ENCODE data around the gene PTPRZ1. TPM values are rescaled to one million over a fixed set of nuclear protein-coding genes. Genes with fewer than 3 reads are reported as not detected.

PTPRZ1 gene
- total and polyA plus RNA-seq, 10 of the 15 experiments (the other 5 are each of a cell fraction or from before 2014, with no cell fraction given) = 0.05 to 0.21 (median 0.11) TPM; not detected in 7

- ChIA-PET SMC1A (ENCODE audit: uncharacterized antibody, unreplicated experiment) (no interaction called here), CTCF (interaction anchor here (1.6 to 2.8 kb wide), 2 partner anchors 12 to 15 kb away, joined by 3 to 13 read pairs; no protein-coding TSS in a partner anchor), RAD21 (ENCODE audit: unreplicated experiment) (no interaction called here), POLR2A (no interaction called here)
- no peak overlapping the region for H3K4me2 ChIP-seq (ENCODE audit: control insufficient read depth, insufficient read depth)
- no peak overlapping the region for H2AFZ ChIP-seq (ENCODE audit: control insufficient read depth, low read depth, low read length)
- in situ Hi-C loops (cut with MboI) = no loop called here
- WGBS (ENCODE audit: insufficient coverage, insufficient replicate concordance, low lambda C conversion rate, missing lambda C conversion rate) = 68% methylated on average over 7 of the region's 7 CpGs
- no peak for ATAC-seq
- intact Hi-C loops (cut with micrococcal nuclease; ENCODE audit: unreplicated experiment) = no loop called here
- DNase-seq (ENCODE audit: low read depth, low spot score) = no peak
- H3K4me3 ChIP-seq = no peak overlapping the region
- no peak overlapping the region for H3K27ac ChIP-seq (ENCODE audit: control insufficient read depth, insufficient read depth)
- no peaks in the 10 kb centered on the region for H3K27me3 ChIP-seq (replicated peaks in 1 of 2; ENCODE audit: control insufficient read depth in 2 of 2, insufficient read depth in 2 of 2, low read length in 1 of 2)
- H3K9ac ChIP-seq (ENCODE audit: control insufficient read depth, insufficient read depth, low read length) = no peak overlapping the region
- H3K36me3 ChIP-seq (ENCODE audit: control insufficient read depth in 2 of 2, insufficient read depth in 2 of 2, low read length in 1 of 2) = no peaks in the 10 kb centered on the region
- no peaks in the 10 kb centered on the region for H3K4me1 ChIP-seq (ENCODE audit: control insufficient read depth, insufficient read depth, low read length)
- H3K9me3 ChIP-seq (replicated peaks; ENCODE audit: control insufficient read depth, insufficient read depth, low read length) = no peaks in the 10 kb centered on the region
- no peaks in the 10 kb centered on the region for H3K79me2 ChIP-seq (ENCODE audit: control insufficient read depth, insufficient read depth, low read length)
- H4K20me1 ChIP-seq (ENCODE audit: control insufficient read depth, insufficient read depth) = no peaks in the 10 kb centered on the region
- no TSS peak for BruUV-seq (replicated peaks)
- no peak for FAIRE-seq
- TF ChIP-seq RCOR1 (conservative IDR thresholded peaks at IDR 0.05; ENCODE audit: low read depth, low read length) (no peak), SMC3 (IDR thresholded peaks at IDR 0.05; ENCODE audit: borderline replicate concordance, low read length) (no peak), ZBTB33 (IDR thresholded peaks at IDR 0.05) (no peak), RB1 (IDR thresholded peaks at IDR 0.05; ENCODE audit: borderline replicate concordance) (no peak), CHD1 (IDR thresholded peaks at IDR 0.05; ENCODE audit: low read depth, low read length) (no peak), ZNF622 (IDR thresholded peaks at IDR 0.05) (no peak), NFIC (IDR thresholded peaks at IDR 0.05; ENCODE audit: low read depth, low read length) (no peak), BMI1 (IDR thresholded peaks at IDR 0.05; ENCODE audit: borderline replicate concordance) (no peak), PKNOX1 (IDR thresholded peaks at IDR 0.05) (no peak), DPF2 (IDR thresholded peaks at IDR 0.05) (no peak), ZNF384 (IDR thresholded peaks at IDR 0.05; ENCODE audit: borderline replicate concordance, low read depth, low read length) (no peak), SRF (IDR thresholded peaks at IDR 0.05; ENCODE audit: low read depth in 2 of 2, low read length in 2 of 2) (no peak), ZZZ3 (IDR thresholded peaks at IDR 0.05; ENCODE audit: control insufficient read depth, insufficient read length, low read depth) (no peak)
- TF ChIP-seq, protein P1, sequence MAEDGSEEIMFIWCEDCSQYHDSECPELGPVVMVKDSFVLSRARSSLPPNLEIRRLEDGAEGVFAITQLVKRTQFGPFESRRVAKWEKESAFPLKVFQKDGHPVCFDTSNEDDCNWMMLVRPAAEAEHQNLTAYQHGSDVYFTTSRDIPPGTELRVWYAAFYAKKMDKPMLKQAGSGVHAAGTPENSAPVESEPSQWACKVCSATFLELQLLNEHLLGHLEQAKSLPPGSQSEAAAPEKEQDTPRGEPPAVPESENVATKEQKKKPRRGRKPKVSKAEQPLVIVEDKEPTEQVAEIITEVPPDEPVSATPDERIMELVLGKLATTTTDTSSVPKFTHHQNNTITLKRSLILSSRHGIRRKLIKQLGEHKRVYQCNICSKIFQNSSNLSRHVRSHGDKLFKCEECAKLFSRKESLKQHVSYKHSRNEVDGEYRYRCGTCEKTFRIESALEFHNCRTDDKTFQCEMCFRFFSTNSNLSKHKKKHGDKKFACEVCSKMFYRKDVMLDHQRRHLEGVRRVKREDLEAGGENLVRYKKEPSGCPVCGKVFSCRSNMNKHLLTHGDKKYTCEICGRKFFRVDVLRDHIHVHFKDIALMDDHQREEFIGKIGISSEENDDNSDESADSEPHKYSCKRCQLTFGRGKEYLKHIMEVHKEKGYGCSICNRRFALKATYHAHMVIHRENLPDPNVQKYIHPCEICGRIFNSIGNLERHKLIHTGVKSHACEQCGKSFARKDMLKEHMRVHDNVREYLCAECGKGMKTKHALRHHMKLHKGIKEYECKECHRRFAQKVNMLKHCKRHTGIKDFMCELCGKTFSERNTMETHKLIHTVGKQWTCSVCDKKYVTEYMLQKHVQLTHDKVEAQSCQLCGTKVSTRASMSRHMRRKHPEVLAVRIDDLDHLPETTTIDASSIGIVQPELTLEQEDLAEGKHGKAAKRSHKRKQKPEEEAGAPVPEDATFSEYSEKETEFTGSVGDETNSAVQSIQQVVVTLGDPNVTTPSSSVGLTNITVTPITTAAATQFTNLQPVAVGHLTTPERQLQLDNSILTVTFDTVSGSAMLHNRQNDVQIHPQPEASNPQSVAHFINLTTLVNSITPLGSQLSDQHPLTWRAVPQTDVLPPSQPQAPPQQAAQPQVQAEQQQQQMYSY (CRISPR knock-in tag; IDR thresholded peaks at IDR 0.05) = no peak
- TF ChIP-seq, protein P2, sequence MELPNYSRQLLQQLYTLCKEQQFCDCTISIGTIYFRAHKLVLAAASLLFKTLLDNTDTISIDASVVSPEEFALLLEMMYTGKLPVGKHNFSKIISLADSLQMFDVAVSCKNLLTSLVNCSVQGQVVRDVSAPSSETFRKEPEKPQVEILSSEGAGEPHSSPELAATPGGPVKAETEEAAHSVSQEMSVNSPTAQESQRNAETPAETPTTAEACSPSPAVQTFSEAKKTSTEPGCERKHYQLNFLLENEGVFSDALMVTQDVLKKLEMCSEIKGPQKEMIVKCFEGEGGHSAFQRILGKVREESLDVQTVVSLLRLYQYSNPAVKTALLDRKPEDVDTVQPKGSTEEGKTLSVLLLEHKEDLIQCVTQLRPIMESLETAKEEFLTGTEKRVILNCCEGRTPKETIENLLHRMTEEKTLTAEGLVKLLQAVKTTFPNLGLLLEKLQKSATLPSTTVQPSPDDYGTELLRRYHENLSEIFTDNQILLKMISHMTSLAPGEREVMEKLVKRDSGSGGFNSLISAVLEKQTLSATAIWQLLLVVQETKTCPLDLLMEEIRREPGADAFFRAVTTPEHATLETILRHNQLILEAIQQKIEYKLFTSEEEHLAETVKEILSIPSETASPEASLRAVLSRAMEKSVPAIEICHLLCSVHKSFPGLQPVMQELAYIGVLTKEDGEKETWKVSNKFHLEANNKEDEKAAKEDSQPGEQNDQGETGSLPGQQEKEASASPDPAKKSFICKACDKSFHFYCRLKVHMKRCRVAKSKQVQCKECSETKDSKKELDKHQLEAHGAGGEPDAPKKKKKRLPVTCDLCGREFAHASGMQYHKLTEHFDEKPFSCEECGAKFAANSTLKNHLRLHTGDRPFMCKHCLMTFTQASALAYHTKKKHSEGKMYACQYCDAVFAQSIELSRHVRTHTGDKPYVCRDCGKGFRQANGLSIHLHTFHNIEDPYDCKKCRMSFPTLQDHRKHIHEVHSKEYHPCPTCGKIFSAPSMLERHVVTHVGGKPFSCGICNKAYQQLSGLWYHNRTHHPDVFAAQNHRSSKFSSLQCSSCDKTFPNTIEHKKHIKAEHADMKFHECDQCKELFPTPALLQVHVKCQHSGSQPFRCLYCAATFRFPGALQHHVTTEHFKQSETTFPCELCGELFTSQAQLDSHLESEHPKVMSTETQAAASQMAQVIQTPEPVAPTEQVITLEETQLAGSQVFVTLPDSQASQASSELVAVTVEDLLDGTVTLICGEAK (IDR thresholded peaks at IDR 0.05; ENCODE audit: borderline replicate concordance) = no peak
Observed at GRCh38 chr7:122010116-122010515, 137.2 kb downstream of the PTPRZ1 start.

Data from GM12878 (cell line).